Placental epithelial cell (primary cell): Measurements from ENCODE around the gene REEP6. TPM values are rescaled to one million over a fixed set of nuclear protein-coding genes. Genes with fewer than 3 reads are reported as not detected.

Experiments
- total RNA-seq: library from RNA; depleted of rRNA; stranded (reverse); fragments of >200 nt; gene quantifications from 2 replicates; pipeline ENCODE4 v1.2.3, GENCODE V29; 2012

REEP6 gene
- total RNA-seq, result 5.1 and 7.9 TPM in 2 replicates

GRCh38 chr19:1491114-1491848 is at the start of gene REEP6:
REEP6 (plus strand) TSS chr19:1491181; CDS start chr19:1491270, 89 bp downstream.

GRCh38 chr19:1449467-1450442 is 41.2 kb upstream of the REEP6 start, which contains the start of gene APC2:
APC2 (plus strand) TSS chr19:1450121; CDS start chr19:1453002, 2,881 bp downstream.

GRCh38 chr19:1478934-1479707 is 11.9 kb upstream of the REEP6 start, which contains the start of gene C19orf25:
C19orf25 (minus strand) TSS chr19:1479215; CDS start chr19:1478903, 312 bp downstream.

GRCh38 chr19:1490311-1491113 is 469 bp upstream of the REEP6 start, which contains the start of gene PCSK4:
PCSK4 (minus strand) TSS chr19:1490350; CDS start chr19:1490346, 4 bp downstream.

GRCh38 chr19:1512671-1513498 is 21.9 kb downstream of the REEP6 start, which contains the start of gene ADAMTSL5:
ADAMTSL5 (minus strand) TSS chr19:1513019; CDS start chr19:1510943, 2,076 bp downstream.

GRCh38 chr19:1523412-1524286 is 32.7 kb downstream of the REEP6 start, which contains the start of gene PLK5:
PLK5 (plus strand) TSS chr19:1524077; CDS start chr19:1526997, 2,920 bp downstream.

Other genes starting within 250 kb of the REEP6 start
- gene ATP5F1D, start 249.4 kb upstream of the REEP6 start, total RNA-seq, result 22.0 and 23.4 TPM in 2 replicates
- gene MIDN, start 242.6 kb upstream of the REEP6 start, total RNA-seq, result 22.0 and 27.9 TPM in 2 replicates
- gene CIRBP, start 221.8 kb upstream of the REEP6 start, total RNA-seq, result 223 and 337 TPM in 2 replicates
- 22.0 and 46.3 TPM in 2 replicates for gene FAM174C, start 215.7 kb upstream of the REEP6 start, total RNA-seq
- gene EFNA2, start 205.3 kb upstream of the REEP6 start, total RNA-seq, result 0.39 TPM in 1 of 2 replicates, not detected in the other
- gene NDUFS7, start 107.3 kb upstream of the REEP6 start, total RNA-seq, result 34.9 and 91.4 TPM in 2 replicates
- 13.3 and 15.5 TPM in 2 replicates for gene GAMT, start 89.6 kb upstream of the REEP6 start, total RNA-seq
- 27.1 and 58.3 TPM in 2 replicates for gene DAZAP1, start 83.6 kb upstream of the REEP6 start, total RNA-seq
- 534 and 674 TPM in 2 replicates for gene RPS15, start 52.8 kb upstream of the REEP6 start, total RNA-seq
- 0.22 and 0.39 TPM in 2 replicates for gene APC2, start 41.1 kb upstream of the REEP6 start, total RNA-seq
- 30.1 and 36.9 TPM in 2 replicates for gene C19orf25, start 12.0 kb upstream of the REEP6 start, total RNA-seq
- gene PCSK4, start 831 bp upstream of the REEP6 start, total RNA-seq, result 2.5 and 3.1 TPM in 2 replicates
- gene ADAMTSL5, start 21.8 kb downstream of the REEP6 start, total RNA-seq, result 40.8 and 55.7 TPM in 2 replicates
- gene PLK5, start 32.9 kb downstream of the REEP6 start, total RNA-seq, result not detected in 2 replicates
- 80.5 and 91.2 TPM in 2 replicates for gene MEX3D, start 77.1 kb downstream of the REEP6 start, total RNA-seq
- gene MBD3, start 101.7 kb downstream of the REEP6 start, total RNA-seq, result 67.5 and 121 TPM in 2 replicates
- 37.4 and 43.6 TPM in 2 replicates for gene UQCR11, start 114.3 kb downstream of the REEP6 start, total RNA-seq
- 50.3 and 85.7 TPM in 2 replicates for gene TCF3, start 161.4 kb downstream of the REEP6 start, total RNA-seq